GM21390 (cell line): ENCODE measurements around the gene EHF.
"Not testable (repeated sequence)": the region's sequence is repeated elsewhere in the genome, so short reads cannot be mapped to it uniquely, and the experiment has no call there.

ENCODE experiments used
- ATAC-seq: cut with Tn5 transposase; IDR thresholded peaks from one replicate; pipeline ENCODE4 v1.9.1; 2021; ENCODE audit not compliant: unreplicated experiment

EHF gene

DNA sequence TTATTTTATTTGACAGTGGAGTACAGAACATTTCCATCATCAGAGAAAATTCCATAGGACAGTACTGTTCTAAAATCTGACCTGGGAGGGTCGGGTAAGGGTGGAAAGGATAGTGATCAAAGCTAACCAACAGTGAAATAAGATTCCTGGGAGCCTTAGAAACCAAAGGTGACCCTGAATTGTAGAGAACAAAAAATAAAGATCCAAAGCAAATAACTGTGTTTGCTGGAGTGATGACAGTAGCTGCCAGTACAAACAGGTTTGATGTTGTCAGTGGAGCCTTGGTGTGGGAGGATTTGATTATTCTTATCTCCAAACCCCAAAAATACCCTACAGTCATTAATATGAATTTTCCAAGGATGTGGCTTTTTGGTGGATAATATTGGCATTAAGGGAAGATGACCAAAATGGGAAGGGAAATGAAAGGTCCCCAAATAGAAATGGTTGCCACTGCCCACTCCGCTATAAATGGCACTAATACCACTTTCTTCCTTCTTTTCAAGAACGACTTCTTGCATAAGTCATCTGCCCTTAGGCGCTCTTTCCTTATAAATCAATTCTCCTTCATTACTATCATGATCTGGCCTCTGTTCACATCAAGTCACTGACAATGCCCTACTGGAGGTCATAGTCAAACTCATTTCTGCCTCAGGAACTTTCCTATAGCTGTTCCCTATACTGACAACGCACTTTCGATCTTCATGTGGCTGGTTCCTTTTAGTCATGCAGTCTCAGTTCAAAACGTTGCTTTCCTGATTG is 44.4 kb downstream of the EHF start:
- ATAC-seq = no peak

GRCh38 chr11:34667810-34668582 is 47.1 kb downstream of the EHF start:
- ATAC-seq = no peak

DNA sequence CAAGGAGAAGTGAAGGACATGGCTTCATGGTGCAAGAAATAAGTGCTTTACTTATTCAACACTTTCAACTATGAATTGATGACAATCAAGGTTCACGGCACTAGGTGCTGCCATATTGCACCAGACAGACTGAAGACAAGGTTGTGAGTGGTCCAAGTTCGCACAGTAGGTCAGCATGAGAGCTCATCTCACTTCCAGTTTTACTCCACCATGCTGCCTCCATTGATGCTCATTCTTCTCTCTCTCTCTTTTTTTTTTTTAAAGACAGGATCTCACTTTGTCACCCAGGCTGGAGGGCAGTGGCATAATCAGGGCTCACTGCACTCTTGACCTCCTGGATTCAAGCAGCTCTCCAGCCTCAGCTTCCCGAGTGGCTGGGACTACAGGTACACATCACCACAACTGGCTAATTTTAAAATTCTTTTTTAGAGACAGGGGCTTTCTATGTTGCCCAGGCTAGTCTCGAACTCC is 47.7 kb downstream of the EHF start:
- ATAC-seq = no peak

- ATAC-seq = no peak
These were observed 48.6 kb downstream of the EHF start for GRCh38 chr11:34669458-34669857.

- ATAC-seq = no peak
These were observed 50.2 kb downstream of the EHF start for GRCh38 chr11:34671117-34671516.

GRCh38 chr11:34671946-34672345 is 51.1 kb downstream of the EHF start:
- no peak for ATAC-seq

- no peak for ATAC-seq
These were observed 53.1 kb downstream of the EHF start for GRCh38 chr11:34674038-34674437.

- no peak for ATAC-seq
These were observed 55.3 kb downstream of the EHF start for GRCh38 chr11:34676227-34676626.

- ATAC-seq = no peak
These were observed 58.8 kb downstream of the EHF start for GRCh38 chr11:34679681-34680080.

DNA sequence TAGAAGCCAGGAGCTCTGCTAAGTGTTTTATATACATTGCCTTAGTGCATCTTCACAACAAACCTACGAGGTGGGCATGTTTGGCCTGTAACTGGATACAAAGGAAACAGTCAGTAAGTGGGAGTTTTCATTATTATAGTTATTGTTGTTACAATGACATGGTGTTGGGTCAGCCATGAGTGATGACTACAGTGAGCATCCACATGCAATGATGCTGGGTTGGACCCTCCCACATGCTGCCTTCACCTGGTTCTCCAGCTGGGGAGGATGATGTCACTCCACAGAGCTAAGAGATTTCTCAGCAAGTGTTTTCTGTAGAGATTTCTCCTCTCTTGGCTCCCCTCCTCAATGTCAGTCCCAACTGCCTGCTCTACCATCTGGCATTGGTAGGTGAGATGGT is 59.3 kb downstream of the EHF start:
- no peak for ATAC-seq

DNA sequence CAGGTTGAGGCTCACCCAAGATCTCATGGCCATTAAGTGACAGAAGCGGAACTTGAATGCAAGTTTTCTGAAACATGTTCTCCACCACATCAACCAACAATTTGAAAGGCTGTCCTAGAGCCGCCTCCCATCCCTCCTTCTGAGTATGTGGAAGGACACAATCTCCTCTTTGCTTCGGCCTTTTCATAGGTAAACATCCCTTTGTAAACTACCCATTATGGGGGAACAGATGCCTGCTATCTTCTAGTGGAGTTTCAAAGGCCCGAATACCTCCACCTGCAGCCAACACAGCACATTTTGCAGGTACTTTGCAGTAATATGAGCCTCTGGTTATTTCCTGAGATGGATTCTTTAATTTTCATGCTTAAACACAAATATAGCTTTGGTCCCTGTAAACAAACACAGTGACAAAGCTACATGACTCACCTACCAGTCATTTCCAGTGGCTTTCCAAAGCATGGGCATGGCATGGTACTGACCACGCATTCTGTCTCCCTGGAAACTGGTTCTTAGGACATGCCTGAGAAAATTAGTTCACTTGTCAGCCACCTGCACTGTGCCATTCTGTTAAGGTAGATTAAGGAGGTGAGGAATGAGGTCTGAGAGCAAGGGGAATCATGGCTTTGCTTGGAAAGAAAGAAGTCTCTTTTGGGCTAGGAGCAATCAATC is 60.2 kb downstream of the EHF start:
- no peak for ATAC-seq

DNA sequence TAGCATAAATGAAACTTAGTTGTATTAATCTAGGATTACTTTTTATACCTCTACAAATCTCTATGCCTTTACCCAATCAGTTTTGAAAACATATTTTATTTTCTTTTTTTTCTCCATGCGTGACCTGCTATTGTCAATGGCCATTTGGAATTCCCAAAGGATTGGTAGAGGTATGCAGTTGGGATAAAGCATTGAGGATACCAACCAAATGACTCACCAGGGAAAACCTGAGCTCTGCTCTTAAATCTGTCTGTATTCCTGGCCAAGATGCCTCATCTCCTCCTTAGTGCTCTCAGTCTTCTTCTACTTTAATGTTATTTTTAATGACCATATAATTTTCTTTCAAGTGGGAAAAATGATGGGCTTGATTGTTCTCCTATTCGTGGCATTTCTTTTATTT is 61.9 kb downstream of the EHF start:
- ATAC-seq = no peak

DNA sequence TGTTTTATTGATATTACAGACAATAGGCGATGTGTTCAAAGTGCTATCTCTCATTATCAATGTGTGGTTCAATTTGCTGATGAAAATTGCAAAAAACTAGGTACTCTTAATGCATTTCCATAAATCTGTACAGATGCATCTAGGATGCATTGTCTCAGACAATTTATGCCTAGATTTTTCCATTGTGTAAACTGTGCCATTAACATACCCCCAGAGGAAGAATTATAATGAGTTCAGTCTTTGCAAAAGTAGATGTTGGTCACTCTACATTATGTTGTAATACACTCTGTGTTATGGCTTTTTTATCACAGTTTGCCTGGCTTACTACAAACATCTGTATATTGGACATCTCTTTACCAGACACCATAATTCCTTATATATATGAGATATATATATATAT is 62.5 kb downstream of the EHF start:
- ATAC-seq = no peak

- no peak for ATAC-seq
These were observed 65.0 kb downstream of the EHF start for GRCh38 chr11:34685864-34686263.

GRCh38 chr11:34692299-34692698 is 71.4 kb downstream of the EHF start:
- not testable (repeated sequence) for ATAC-seq

DNA sequence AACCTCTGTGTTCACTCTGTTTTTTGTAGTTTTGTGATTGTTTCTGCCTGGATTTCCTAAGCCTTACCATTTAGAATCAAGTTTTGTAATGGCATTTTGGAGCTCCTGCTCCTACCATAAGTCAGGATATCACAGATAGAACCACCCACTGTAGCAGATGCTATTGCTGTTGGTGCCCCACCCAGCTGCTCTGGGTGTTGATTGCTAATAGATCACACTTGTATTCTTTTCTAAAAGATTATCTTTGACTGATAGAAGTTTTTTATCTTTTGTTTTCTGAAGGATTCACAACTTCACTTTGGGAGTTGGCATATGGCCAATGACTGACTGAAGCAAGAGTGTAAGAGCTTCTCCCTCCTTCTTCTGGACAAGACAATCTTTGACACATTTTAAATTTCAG is 76.0 kb downstream of the EHF start:
- no peak for ATAC-seq

DNA sequence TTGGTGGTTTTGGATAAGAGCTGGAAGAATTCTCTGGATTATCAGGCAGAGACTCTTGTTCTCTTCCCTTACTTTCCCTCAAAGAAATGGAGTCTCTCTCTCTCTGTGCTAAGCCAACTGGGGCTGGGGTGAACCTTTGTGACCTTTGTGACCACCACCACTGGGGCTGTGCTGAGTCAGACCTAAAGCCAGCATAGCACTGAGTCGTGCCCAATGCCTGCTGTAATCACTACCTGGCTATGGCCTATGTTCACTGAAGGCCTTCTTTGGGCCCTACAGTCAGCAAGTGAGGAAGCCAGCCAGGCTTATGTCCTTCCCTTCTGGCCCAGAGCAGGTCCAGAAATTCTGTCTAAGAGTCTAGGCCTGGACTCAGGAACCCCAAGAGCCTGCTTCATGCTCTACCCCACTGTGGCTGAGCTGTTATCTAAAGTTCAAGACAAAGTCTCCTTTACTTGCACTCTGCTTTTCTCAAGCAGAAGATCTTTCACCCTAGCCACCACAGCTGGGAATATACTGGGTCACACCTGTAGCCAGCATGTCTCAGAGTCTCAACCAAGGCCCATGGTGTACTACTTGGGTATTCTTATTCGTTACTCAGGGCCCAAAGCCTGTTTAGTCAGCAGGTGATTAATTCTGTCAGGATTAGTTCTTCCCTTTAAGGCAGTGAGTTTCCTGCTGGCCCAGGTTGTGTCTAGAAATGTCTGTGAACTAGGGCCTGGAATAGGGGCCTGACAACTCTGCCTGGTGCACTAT is 86.0 kb downstream of the EHF start:
- ATAC-seq = no peak

- no peak for ATAC-seq
These were observed 86.6 kb downstream of the EHF start for GRCh38 chr11:34707462-34707840.
